SK-N-SH treated with all-trans-retinoic acid at 6 μM for 48 hours (cell line): Measurements from ENCODE around the gene WDSUB1.

ENCODE experiments used
- ARNTL ChIP-seq: fragments of 450-650 bp; formaldehyde crosslinking; IDR thresholded peaks from 2 replicates; pipeline ENCODE4 v1.5.0; 2020; ENCODE audit warnings: low read depth, mild to moderate bottlenecking, moderate library complexity, borderline replicate concordance
- GLIS3 ChIP-seq: fragments of 250-450 bp; sonication (Bioruptor Pico); IDR thresholded peaks from 2 replicates; pipeline ENCODE4 v1.5.0; 2020; ENCODE audit warnings: mild to moderate bottlenecking, moderate library complexity
- POU6F1 ChIP-seq: fragments of 250-450 bp; sonication (Bioruptor Pico); IDR thresholded peaks from 2 replicates; pipeline ENCODE4 v1.8.0; 2021; ENCODE audit warnings: low read depth, mild to moderate bottlenecking, moderate library complexity, borderline replicate concordance
- RARB ChIP-seq: fragments of 250-450 bp; sonication (Bioruptor Pico); IDR thresholded peaks from 2 replicates; pipeline ENCODE4 v1.8.0; 2021; ENCODE audit warnings: mild to moderate bottlenecking, moderate library complexity
- ZFP3 ChIP-seq: fragments of 250-450 bp; sonication (Bioruptor Pico); IDR thresholded peaks from 2 replicates; pipeline ENCODE4 v1.5.0; 2020; ENCODE audit warnings: mild to moderate bottlenecking, moderate library complexity
- ZNF70 ChIP-seq: fragments of 450-650 bp; formaldehyde crosslinking; IDR thresholded peaks from 2 replicates; pipeline ENCODE4 v1.5.0; 2020; ENCODE audit warnings: mild to moderate bottlenecking, moderate library complexity

GRCh38 chr2:159307942-159308341 is 21.4 kb upstream of the WDSUB1 start:
- TF ChIP-seq ZFP3 = no peak
- no peak for TF ChIP-seq GLIS3 (CRISPR knock-in tag)
- TF ChIP-seq ARNTL = no peak
- TF ChIP-seq RARB (CRISPR knock-in tag) = no peak
- no peak for TF ChIP-seq POU6F1 (CRISPR knock-in tag)
- no peak for TF ChIP-seq ZNF70 (CRISPR knock-in tag)
